Endothelial cell of umbilical vein (primary cell): ENCODE data around the gene RDH5. TPM values are rescaled to one million over a fixed set of nuclear protein-coding genes. Genes with fewer than 3 reads are reported as not detected.

Experiments
- BruUV-seq: library from RNA; stranded (reverse); fragments of 400-500 nt; replicated peaks from 2 replicates; lab custom pipeline; 2021; lab: Mats Ljungman, UMichigan
- CTCF ChIA-PET: fragments of 300-600, 350-600 bp; sonication (Branson Sonifier 250); formaldehyde crosslinking; loops from one replicate; lab custom pipeline; 2021; ENCODE audit warnings: antibody characterized with exemption, inconsistent platforms; lab: Charles Lee
- POLR2A ChIA-PET: fragments of 300-600, 350-600 bp; sonication (Branson Sonifier 250); formaldehyde crosslinking; loops from one replicate; lab custom pipeline; 2021; ENCODE audit warnings: antibody characterized with exemption, inconsistent platforms; lab: Charles Lee
- DNase-seq: peaks from one replicate; pipeline ENCODE4 v3.0.0-alpha.2; 2011; ENCODE audit warnings: low read depth, low spot score
- FAIRE-seq: peaks from 2 replicates; lab custom pipeline; 2011; peaks lifted over from hg19 to GRCh38; lab: Jason Lieb, UNC
- H2AFZ ChIP-seq: 2 replicates; pipeline ENCODE4 v1.6.0; 2012; ENCODE audit warnings: low read depth, low read length, control low read depth, inconsistent platforms
- H3K27ac ChIP-seq: 2 replicates; pipeline ENCODE4 v1.5.1; 2011; ENCODE audit warnings: low read depth, mild to moderate bottlenecking, control low read depth, low read length, moderate library complexity; ENCODE audit not compliant: insufficient read depth
- H3K27me3 ChIP-seq, 2 experiments: 2 replicates each; pipeline versions ENCODE4 v1.6.0 to v1.6.1; 2011; ENCODE audit warnings: low read length in 2 of 2, mixed read lengths in 1 of 2; ENCODE audit not compliant: control insufficient read depth in 2 of 2, insufficient read depth in 2 of 2
- H3K36me3 ChIP-seq, 2 experiments: 2 replicates in 1 of 2; 3 replicates in 1 of 2; pipeline ENCODE4 v1.5.1; 2011; ENCODE audit warnings: low read length in 2 of 2, mild to moderate bottlenecking in 1 of 2, moderate library complexity in 1 of 2; ENCODE audit not compliant: control insufficient read depth in 2 of 2, insufficient read depth in 2 of 2; ENCODE audit errors: extremely low read depth in 1 of 2
- H3K4me1 ChIP-seq: 3 replicates; pipeline ENCODE4 v1.5.1; 2011; ENCODE audit warnings: mild to moderate bottlenecking, low read length; ENCODE audit not compliant: control insufficient read depth, insufficient read depth; ENCODE audit errors: extremely low read depth
- H3K4me2 ChIP-seq: 2 replicates; pipeline ENCODE4 v1.6.1; 2011; ENCODE audit warnings: low read length, control low read depth, mixed read lengths; ENCODE audit not compliant: insufficient read depth
- H3K4me3 ChIP-seq, 3 experiments: fragments of 200-600 bp in 1 of 3; sonication (generic), shearing (Covaris generic) in 1 of 3; replicated peaks in 1 of 3; 2 replicates each; pipeline ENCODE4 v1.5.1; 2011 to 2016; ENCODE audit warnings: control low read depth in 3 of 3, low read length in 3 of 3, mild to moderate bottlenecking in 2 of 3, inconsistent platforms in 1 of 3, low read depth in 1 of 3, moderate library complexity in 1 of 3; ENCODE audit not compliant: insufficient read depth in 1 of 3
- H3K79me2 ChIP-seq: 2 replicates; pipeline ENCODE4 v1.6.0; 2012; ENCODE audit warnings: low read length, inconsistent platforms; ENCODE audit not compliant: control insufficient read depth, insufficient read depth
- H3K9ac ChIP-seq: replicated peaks from 2 replicates; pipeline ENCODE3; 2011; ENCODE audit warnings: low read length, control low read depth; ENCODE audit not compliant: insufficient read depth; ENCODE audit errors: extremely low read depth
- H3K9me1 ChIP-seq: replicated peaks from 3 replicates; pipeline ENCODE4 v1.6.0; 2011; ENCODE audit warnings: mild to moderate bottlenecking, low read length; ENCODE audit not compliant: control insufficient read depth, insufficient read depth; ENCODE audit errors: extremely low read depth
- H3K9me3 ChIP-seq: replicated peaks from 2 replicates; pipeline ENCODE4 v1.5.1; 2012; ENCODE audit warnings: low read length, inconsistent platforms; ENCODE audit not compliant: control insufficient read depth, insufficient read depth
- H4K20me1 ChIP-seq: replicated peaks from 2 replicates; pipeline ENCODE3; 2011; ENCODE audit warnings: mild to moderate bottlenecking, low read length; ENCODE audit not compliant: control insufficient read depth, insufficient read depth; ENCODE audit errors: extremely low read depth
- EZH2 ChIP-seq: IDR thresholded peaks from 2 replicates; pipeline ENCODE4 v1.6.1; 2012; ENCODE audit warnings: borderline replicate concordance, low read depth, mild to moderate bottlenecking, moderate library complexity, low read length, inconsistent platforms; ENCODE audit not compliant: severe bottlenecking
- FOS ChIP-seq: IDR thresholded peaks from 2 replicates; pipeline ENCODE4 v1.6.1; 2011; ENCODE audit warnings: mild to moderate bottlenecking, low read length, moderate library complexity, borderline replicate concordance; ENCODE audit not compliant: insufficient read depth
- GATA2 ChIP-seq: IDR thresholded peaks from 2 replicates; pipeline ENCODE4 v1.7.0; 2011; ENCODE audit warnings: low read depth, mild to moderate bottlenecking, moderate library complexity, mixed read lengths, low read length; ENCODE audit not compliant: insufficient read length, insufficient read depth
- JUN ChIP-seq: IDR thresholded peaks from 2 replicates; pipeline ENCODE4 v1.6.1; 2011; ENCODE audit warnings: borderline replicate concordance, low read depth; ENCODE audit not compliant: insufficient read length, insufficient read depth
- MYC ChIP-seq: IDR thresholded peaks from one replicate; pipeline ENCODE4 v1.6.1; 2011; ENCODE audit warnings: mild to moderate bottlenecking, low read depth, low read length
- POLR2A ChIP-seq: IDR thresholded peaks from 2 replicates; pipeline ENCODE4 v1.6.1; 2012; ENCODE audit warnings: low read depth, mild to moderate bottlenecking, control low read depth, low read length
- POLR2AphosphoS5 ChIP-seq: IDR thresholded peaks from 2 replicates; pipeline ENCODE4 v1.6.1; 2012; ENCODE audit warnings: low read depth, mild to moderate bottlenecking, control low read depth, low read length, moderate library complexity; ENCODE audit not compliant: insufficient read depth
- dilution Hi-C: fragments of 300-500 bp; cut with MboI; formaldehyde crosslinking; loops from one replicate; pipeline ENCODE4 v1.15.0; 2019; ENCODE audit warnings: low sequenced_read_pairs; ENCODE audit not compliant: extremely low pct_ligation_motif_present
- intact Hi-C: fragments of 100-400 bp; cut with micrococcal nuclease; formaldehyde crosslinking; loops from one replicate; pipeline ENCODE4 v1.10.0; 2022
- polyA plus RNA-seq, 4 experiments: library from polyadenylated mRNA; depleted of rRNA in 3 of 4; stranded (reverse) in 3 of 4; unstranded in 1 of 4; fragments of >200 nt; gene quantifications; 2 replicates each; pipeline versions ENCODE4 v1.2.1 to v1.2.3, GENCODE V29; 2011 to 2012; ENCODE audit warnings: missing spikeins in 1 of 4
- total RNA-seq: library from RNA; stranded (reverse); gene quantifications from 2 replicates; pipeline ENCODE4 v1.2.3, GENCODE V29; 2021
- TF ChIP-seq, protein P1 (sequence below): IDR thresholded peaks from 2 replicates; pipeline ENCODE4 v1.6.1; 2011; ENCODE audit not compliant: insufficient read depth, insufficient read length
- TF ChIP-seq, protein P2 (sequence below), 2 donors: IDR thresholded peaks; 1 replicate in 1 of 2; 2 replicates in 1 of 2; pipeline ENCODE4 v1.5.1; 2011; ENCODE audit warnings: low read length in 2 of 2, mild to moderate bottlenecking in 2 of 2, moderate library complexity in 2 of 2, control low read depth in 1 of 2, inconsistent platforms in 1 of 2, low read depth in 1 of 2; ENCODE audit not compliant: insufficient read depth in 1 of 2; ENCODE audit errors: extremely low read depth in 1 of 2

RDH5 gene
- total and polyA plus RNA-seq, 2 donors (not counting 3 experiments of a cell fraction or from before 2014, with no cell fraction given) = 2.7 to 3.7 TPM

DNA sequence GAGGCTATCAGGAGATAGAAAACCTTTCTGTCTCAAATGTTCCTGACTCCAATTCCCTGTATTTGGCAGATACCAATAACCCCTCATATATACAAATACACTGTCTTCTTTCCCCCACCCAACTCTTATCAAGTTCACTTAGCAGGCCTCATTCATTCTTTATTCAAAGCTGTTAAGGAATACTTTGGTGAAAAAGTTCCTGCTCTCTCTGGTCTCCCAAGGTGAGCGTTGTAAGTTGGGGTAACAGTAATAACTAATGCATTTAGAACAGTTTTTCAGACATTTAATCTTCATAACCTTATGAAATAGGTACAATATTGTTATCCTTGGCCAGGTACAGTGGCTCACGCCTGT lies 18.8 kb downstream of the RDH5 start:
- no peaks in the 10 kb centered on the region for H3K9me3 ChIP-seq
- H3K9ac ChIP-seq = no peak overlapping the region
- no peaks in the 10 kb centered on the region for H3K79me2 ChIP-seq
- dilution Hi-C loops (no loop called here), intact Hi-C loops (loop anchor here (1.0 to 5.0 kb wide), 7 partner anchors 58 to 894 kb away; partner anchors contain the start of genes ORMDL2, PA2G4, SARNP and SMARCC2)
- no peaks in the 10 kb centered on the region for H4K20me1 ChIP-seq
- peaks cover 15% of the 10 kb centered on the region for H3K4me1 ChIP-seq
- peak overlapping the region; percentile 99 for H3K4me2 ChIP-seq
- ChIA-PET CTCF (interaction anchor here (0.6 to 8.2 kb wide), 52 partner anchors 8 to 483 kb away, joined by 3 to 151 read pairs (median 6); partner anchors contain the start of genes BLOC1S1, CD63, DNAJC14 and ESYT1), POLR2A (no interaction called here)
- no peak overlapping the region for H2AFZ ChIP-seq
- H3K9me1 ChIP-seq = no peaks in the 10 kb centered on the region
- no TSS peak for BruUV-seq
- TF ChIP-seq FOS (no peak), POLR2A (no peak), GATA2 (no peak), EZH2 (no peak), POLR2AphosphoS5 (no peak), JUN (no peak), MYC (no peak)
- TF ChIP-seq, protein P1, sequence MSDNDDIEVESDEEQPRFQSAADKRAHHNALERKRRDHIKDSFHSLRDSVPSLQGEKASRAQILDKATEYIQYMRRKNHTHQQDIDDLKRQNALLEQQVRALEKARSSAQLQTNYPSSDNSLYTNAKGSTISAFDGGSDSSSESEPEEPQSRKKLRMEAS = no peak
- TF ChIP-seq, protein P2, sequence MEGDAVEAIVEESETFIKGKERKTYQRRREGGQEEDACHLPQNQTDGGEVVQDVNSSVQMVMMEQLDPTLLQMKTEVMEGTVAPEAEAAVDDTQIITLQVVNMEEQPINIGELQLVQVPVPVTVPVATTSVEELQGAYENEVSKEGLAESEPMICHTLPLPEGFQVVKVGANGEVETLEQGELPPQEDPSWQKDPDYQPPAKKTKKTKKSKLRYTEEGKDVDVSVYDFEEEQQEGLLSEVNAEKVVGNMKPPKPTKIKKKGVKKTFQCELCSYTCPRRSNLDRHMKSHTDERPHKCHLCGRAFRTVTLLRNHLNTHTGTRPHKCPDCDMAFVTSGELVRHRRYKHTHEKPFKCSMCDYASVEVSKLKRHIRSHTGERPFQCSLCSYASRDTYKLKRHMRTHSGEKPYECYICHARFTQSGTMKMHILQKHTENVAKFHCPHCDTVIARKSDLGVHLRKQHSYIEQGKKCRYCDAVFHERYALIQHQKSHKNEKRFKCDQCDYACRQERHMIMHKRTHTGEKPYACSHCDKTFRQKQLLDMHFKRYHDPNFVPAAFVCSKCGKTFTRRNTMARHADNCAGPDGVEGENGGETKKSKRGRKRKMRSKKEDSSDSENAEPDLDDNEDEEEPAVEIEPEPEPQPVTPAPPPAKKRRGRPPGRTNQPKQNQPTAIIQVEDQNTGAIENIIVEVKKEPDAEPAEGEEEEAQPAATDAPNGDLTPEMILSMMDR (IDR thresholded peaks at IDR 0.05; ENCODE audit: extremely low read depth in 1 of 2, insufficient read depth in 1 of 2, low read depth in 1 of 2, low read length in 2 of 2) = no peak
- no peaks in the 10 kb centered on the region for H3K36me3 ChIP-seq
- no peak overlapping the region for H3K27ac ChIP-seq
- no peak for DNase-seq
- H3K4me3 ChIP-seq = peak overlapping the region in 1 of 3 experiments; percentile 91
- no peak for FAIRE-seq
- no peaks in the 10 kb centered on the region for H3K27me3 ChIP-seq
